Colonic mucosa (tissue), 4 donors: ENCODE data around the gene AK2. TPM values are rescaled to one million over a fixed set of nuclear protein-coding genes. Genes with fewer than 3 reads are reported as not detected.

Experiments
- DNase-seq: peaks from one replicate; pipeline ENCODE4 v3.0.0-alpha.2; 2020
- H3K27ac ChIP-seq: fragments of 200-600 bp; one replicate; pipeline ENCODE4 v1.8.0; 2021
- H3K27me3 ChIP-seq: fragments of 200-600 bp; one replicate; pipeline ENCODE4 v1.8.0; 2021
- H3K36me3 ChIP-seq: fragments of 200-600 bp; one replicate; pipeline ENCODE4 v1.8.0; 2021
- H3K4me1 ChIP-seq: fragments of 200-600 bp; one replicate; pipeline ENCODE4 v1.8.0; 2021; ENCODE audit warnings: mild to moderate bottlenecking
- H3K4me3 ChIP-seq: fragments of 200-600 bp; one replicate; pipeline ENCODE4 v1.8.0; 2021
- H3K9ac ChIP-seq, 2 donors: one replicate each; pipeline ENCODE4 v1.7.0; 2013; ENCODE audit warnings: control low read depth in 2 of 2, low read depth in 2 of 2, low read length in 2 of 2
- H3K9me3 ChIP-seq: fragments of 200-600 bp; one replicate; pipeline ENCODE4 v1.8.0; 2021
- intact Hi-C: fragments of 100-400 bp; cut with DNase I; formaldehyde crosslinking; loops from one replicate; pipeline ENCODE4 v1.14.1; 2022
- total RNA-seq, 2 donors: library from RNA; stranded (reverse); fragmentation: NEBNext Ultra II Directional in 1 of 2; extraction: Animal tissue kit (Norgen Biotek cat#: 25700) in 1 of 2; gene quantifications; one replicate each; pipeline ENCODE4 v1.2.1, GENCODE V29; 2021
- TF ChIP-seq, protein P1 (sequence below): fragments of 200-600 bp; IDR thresholded peaks from one replicate; pipeline ENCODE4 v1.8.0; 2022; ENCODE audit warnings: antibody characterized with exemption, mild to moderate bottlenecking
- donor health status: healthy.
- donor health status: DM: no; HTN: no; CAD: no.
- donor health status: DM: no; HTN: no; CAD: no.

The AK2 gene
- total RNA-seq, 2 donors from 2014 or later, result 206 to 243 TPM

DNA sequence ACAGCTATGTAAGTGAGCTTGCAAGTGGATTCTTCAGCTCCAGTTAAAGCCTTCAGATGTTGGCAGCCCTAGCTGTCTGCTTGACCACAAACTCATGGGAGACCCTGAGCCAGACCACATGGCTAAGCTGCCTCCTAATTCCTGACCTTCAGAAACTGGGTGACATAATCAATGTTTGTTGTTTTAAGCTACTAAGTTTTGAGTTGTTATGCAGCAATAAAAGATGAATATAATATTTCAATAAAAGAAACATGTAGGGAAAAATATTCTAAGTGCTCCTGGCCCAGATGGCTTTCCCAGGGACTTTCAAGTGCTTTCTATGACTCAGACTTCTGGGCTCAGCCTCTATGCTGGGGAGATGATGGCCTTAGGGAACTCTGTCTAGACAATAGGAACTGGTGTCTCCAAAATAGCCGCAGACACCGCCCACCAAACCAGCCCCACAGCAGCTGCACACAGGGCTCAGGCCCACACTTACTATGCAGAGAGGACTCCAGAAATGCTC is 23.9 kb upstream of the AK2 start:
- DNase-seq, result no peak
- Histone ChIP-seq H3K27me3 (no peaks in the 10 kb centered on the region), H3K9ac (no peak overlapping the region), H3K4me1 (no peaks in the 10 kb centered on the region), H3K4me3 (no peak overlapping the region), H3K9me3 (peaks cover 3% of the 10 kb centered on the region), H3K36me3 (no peaks in the 10 kb centered on the region), H3K27ac (no peak overlapping the region)
- intact Hi-C loops, result no loop called here
- TF ChIP-seq, protein P1, sequence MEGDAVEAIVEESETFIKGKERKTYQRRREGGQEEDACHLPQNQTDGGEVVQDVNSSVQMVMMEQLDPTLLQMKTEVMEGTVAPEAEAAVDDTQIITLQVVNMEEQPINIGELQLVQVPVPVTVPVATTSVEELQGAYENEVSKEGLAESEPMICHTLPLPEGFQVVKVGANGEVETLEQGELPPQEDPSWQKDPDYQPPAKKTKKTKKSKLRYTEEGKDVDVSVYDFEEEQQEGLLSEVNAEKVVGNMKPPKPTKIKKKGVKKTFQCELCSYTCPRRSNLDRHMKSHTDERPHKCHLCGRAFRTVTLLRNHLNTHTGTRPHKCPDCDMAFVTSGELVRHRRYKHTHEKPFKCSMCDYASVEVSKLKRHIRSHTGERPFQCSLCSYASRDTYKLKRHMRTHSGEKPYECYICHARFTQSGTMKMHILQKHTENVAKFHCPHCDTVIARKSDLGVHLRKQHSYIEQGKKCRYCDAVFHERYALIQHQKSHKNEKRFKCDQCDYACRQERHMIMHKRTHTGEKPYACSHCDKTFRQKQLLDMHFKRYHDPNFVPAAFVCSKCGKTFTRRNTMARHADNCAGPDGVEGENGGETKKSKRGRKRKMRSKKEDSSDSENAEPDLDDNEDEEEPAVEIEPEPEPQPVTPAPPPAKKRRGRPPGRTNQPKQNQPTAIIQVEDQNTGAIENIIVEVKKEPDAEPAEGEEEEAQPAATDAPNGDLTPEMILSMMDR, result no peak

DNA sequence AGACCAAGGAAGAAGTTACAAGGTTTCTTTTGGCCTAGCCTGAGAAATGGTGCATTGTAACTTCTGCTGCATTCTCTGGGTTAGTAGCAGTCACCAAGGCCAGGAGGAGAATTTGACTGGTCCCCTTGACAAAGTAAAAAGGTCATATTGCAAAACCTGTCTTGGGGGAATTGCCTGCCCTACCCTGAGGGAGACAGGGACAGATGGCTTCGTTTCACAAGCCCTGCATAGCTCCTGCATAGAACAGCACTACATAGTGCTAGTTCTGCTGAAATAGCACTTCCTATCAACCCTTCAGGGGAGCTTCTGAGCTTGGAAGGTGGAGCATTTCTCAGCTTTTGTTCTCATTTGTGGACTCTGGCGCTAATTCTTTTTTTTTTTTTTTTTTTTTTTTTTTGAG is 20.4 kb upstream of the AK2 start:
- no peaks in the 10 kb centered on the region for H3K36me3 ChIP-seq
- no peak for DNase-seq
- H3K9ac ChIP-seq, result peak overlapping the region in 1 of 2 donors; percentile 5
- no peaks in the 10 kb centered on the region for H3K27me3 ChIP-seq
- no peak overlapping the region for H3K27ac ChIP-seq
- TF ChIP-seq, protein P1, result no peak
- no peaks in the 10 kb centered on the region for H3K4me1 ChIP-seq
- no peak overlapping the region for H3K4me3 ChIP-seq
- no peaks in the 10 kb centered on the region for H3K9me3 ChIP-seq
- intact Hi-C loops, result loop anchor here (2.0 kb wide), 1 partner anchor 124 kb away; no protein-coding TSS in a partner anchor

DNA sequence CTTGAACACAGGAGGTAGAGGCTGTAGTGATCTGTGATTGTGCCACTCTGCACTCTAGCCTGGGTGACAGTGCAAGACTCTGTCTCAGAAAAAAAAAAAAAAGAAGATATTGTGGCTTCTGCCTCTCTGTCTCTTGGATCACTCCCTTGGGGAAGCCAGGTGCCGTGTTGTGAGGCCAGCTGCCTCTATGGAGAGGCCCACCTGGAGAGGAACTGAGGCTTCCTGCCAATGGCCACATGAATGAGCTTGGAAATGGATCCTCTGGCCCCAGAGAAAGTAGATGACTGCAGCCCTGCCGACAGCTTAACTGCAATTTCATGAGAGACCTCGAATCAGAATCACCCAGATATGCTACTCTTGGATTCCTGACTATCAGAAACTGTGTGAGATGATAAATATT is 19.7 kb upstream of the AK2 start:
- intact Hi-C loops, result loop anchor here (2.0 kb wide), 1 partner anchor 124 kb away; no protein-coding TSS in a partner anchor
- Histone ChIP-seq H3K27ac (no peak overlapping the region), H3K9me3 (no peaks in the 10 kb centered on the region), H3K9ac (no peak overlapping the region), H3K36me3 (no peaks in the 10 kb centered on the region), H3K27me3 (no peaks in the 10 kb centered on the region), H3K4me3 (no peak overlapping the region), H3K4me1 (no peaks in the 10 kb centered on the region)
- TF ChIP-seq, protein P1, result no peak
- no peak for DNase-seq

DNA sequence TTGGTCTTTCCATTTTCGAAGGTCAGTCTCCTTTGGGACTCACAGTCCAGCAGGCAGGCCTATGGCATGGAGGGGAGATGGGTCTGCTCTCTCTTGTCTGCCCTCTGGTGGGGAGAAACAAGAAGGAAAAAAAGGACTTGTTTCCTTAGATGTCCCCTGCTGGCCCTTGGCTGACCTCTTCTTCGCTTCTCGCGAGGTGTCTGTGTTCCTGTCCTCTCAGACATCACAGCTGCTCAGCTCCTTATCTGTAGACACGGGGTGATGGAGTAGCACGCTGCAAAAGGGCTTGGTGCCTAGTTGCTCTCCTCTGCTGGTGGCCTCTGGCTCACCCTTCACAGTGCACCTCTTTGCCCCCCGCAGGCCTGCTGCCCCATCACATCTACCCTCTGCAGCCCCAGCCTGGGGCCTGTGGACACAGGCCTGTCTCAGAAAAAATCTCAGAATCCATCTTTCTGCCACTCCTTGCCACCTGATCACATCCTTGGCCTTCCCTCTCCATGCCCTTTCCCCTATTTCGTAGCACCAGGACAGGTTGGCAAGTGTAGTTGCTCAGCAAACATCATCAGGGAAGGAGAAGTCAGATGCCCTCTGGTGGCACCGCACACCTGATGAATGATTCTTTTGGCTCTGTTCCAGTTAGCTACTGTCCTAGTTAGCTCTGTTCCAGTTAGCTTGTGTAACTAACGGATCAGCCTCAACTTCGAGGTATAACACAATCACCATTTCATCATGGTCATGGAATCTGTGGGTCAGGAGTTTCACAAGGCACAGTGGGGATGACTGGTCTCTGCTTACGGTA is 18.7 kb upstream of the AK2 start:
- Histone ChIP-seq H3K27ac (peak overlapping the region; percentile 64), H3K4me3 (no peak overlapping the region), H3K27me3 (no peaks in the 10 kb centered on the region), H3K36me3 (no peaks in the 10 kb centered on the region), H3K4me1 (no peaks in the 10 kb centered on the region), H3K9me3 (no peaks in the 10 kb centered on the region), H3K9ac (peak overlapping the region; percentile 46 to 58)
- TF ChIP-seq, protein P1, result peak; percentile 62
- DNase-seq, result peak; percentile 78
- intact Hi-C loops, result loop anchor here (2.0 kb wide), 1 partner anchor 123 kb away; no protein-coding TSS in a partner anchor

DNA sequence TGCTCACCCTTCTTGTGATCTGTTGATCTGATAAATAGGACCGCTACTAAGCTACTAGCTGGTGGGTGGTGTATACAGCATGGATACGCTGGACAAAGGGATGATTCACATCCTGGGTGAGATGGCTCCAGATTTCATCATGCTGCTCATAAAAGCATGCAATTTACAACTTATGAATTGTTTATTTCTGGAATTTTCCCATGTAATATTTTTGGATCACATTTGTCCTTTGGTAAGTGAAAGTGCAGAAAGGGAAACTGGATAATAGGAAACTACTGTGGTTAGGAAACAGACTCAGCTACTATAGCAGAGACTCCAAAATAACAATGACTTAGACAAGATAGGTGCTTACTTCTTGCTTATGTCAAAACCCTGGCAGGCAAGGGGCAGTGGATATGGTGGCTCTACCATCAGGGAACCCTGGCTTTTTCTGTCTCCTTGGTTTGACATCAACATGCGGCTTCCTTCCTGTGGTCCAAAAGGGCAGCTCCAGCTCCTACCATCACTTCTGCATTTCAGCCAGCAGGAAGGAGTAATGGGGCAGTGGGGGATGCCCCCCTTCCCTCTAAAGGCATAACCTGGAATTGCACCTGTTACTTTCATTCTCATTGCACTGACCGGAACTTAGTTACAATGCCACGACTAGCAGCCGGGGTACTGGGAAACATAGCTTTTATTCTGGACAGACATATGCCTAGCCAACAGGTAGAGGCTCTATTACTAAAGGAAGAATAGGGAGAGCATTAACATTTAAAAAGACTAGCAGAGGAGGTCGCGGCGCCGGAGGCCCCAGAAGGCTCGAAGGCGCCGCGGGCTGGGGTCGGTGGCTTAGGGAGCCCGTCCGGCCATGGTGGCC is 13.8 kb upstream of the AK2 start:
- H3K4me3 ChIP-seq, result no peak overlapping the region
- H3K4me1 ChIP-seq, result no peaks in the 10 kb centered on the region
- no peaks in the 10 kb centered on the region for H3K36me3 ChIP-seq
- intact Hi-C loops, result no loop called here
- no peak overlapping the region for H3K9ac ChIP-seq
- DNase-seq, result no peak
- H3K27me3 ChIP-seq, result no peaks in the 10 kb centered on the region
- H3K27ac ChIP-seq, result no peak overlapping the region
- TF ChIP-seq, protein P1, result no peak
- H3K9me3 ChIP-seq, result no peaks in the 10 kb centered on the region
